Heart right ventricle (tissue), 16 donors: ENCODE data around the gene RAD50. TPM values are rescaled to one million over a fixed set of nuclear protein-coding genes. Genes with fewer than 3 reads are reported as not detected.

ENCODE experiments used
- ATAC-seq, 8 donors: fragments of 200-7000 bp; cut with Tn5 transposase; one replicate each; pipeline ENCODE4 v1.9.1; 2020; ENCODE audit warnings: mild to moderate bottlenecking in 8 of 8, moderate library complexity in 8 of 8, moderate number of reproducible peaks in 1 of 8
- DNase-seq, 2 donors: peaks; one replicate each; pipeline ENCODE4 v3.0.0-alpha.2; 2020
- H3K27ac ChIP-seq, 10 donors: fragments of 200-600 bp; sonication (generic) in 2 of 10; one replicate each; pipeline versions ENCODE4 v1.5.0 to v1.8.0; 2020 to 2022; ENCODE audit warnings: mild to moderate bottlenecking in 3 of 10
- H3K27me3 ChIP-seq, 7 donors: fragments of 200-600 bp; one replicate each; pipeline ENCODE4 v1.8.0; 2021 to 2022; ENCODE audit warnings: mild to moderate bottlenecking in 2 of 7
- H3K36me3 ChIP-seq, 9 donors: fragments of 200-600 bp; sonication (generic) in 1 of 9; one replicate each; pipeline versions ENCODE4 v1.5.0 to v1.8.0; 2020 to 2022; ENCODE audit warnings: mild to moderate bottlenecking in 2 of 9
- H3K4me1 ChIP-seq, 9 donors: fragments of 200-600 bp; sonication (generic) in 1 of 9; one replicate each; pipeline versions ENCODE4 v1.5.0 to v1.8.0; 2020 to 2022; ENCODE audit warnings: mild to moderate bottlenecking in 4 of 9
- H3K4me3 ChIP-seq, 10 donors: fragments of 200-600 bp; sonication (generic) in 2 of 10; one replicate each; pipeline versions ENCODE4 v1.5.0 to v1.8.0; 2020 to 2022; ENCODE audit warnings: mild to moderate bottlenecking in 7 of 10, moderate library complexity in 2 of 10
- H3K9me3 ChIP-seq, 11 donors: fragments of 200-600 bp in 10 of 11; sonication (generic) in 2 of 11; one replicate each; pipeline versions ENCODE4 v1.5.0 to v1.8.0; 2013 to 2022; ENCODE audit warnings: mild to moderate bottlenecking in 2 of 11, control low read depth in 1 of 11, moderate library complexity in 1 of 11
- CTCF ChIP-seq, 9 donors: fragments of 200-600 bp; sonication (generic) in 2 of 9; IDR thresholded peaks; one replicate each; pipeline versions ENCODE4 v1.5.0 to v1.8.0; 2021 to 2022; ENCODE audit warnings: antibody characterized with exemption in 9 of 9, mild to moderate bottlenecking in 5 of 9, moderate library complexity in 1 of 9
- intact Hi-C, 10 donors: fragments of 100-400 bp; cut with DNase I; formaldehyde crosslinking; loops; one replicate each; pipeline versions ENCODE4 v1.11.1 to v1.14.2; 2022
- polyA plus RNA-seq, 2 donors: library from polyadenylated mRNA; stranded (reverse); fragments of 200-250 nt; gene quantifications; one replicate each; pipeline ENCODE4 v1.2.3, GENCODE V29; 2013
- total RNA-seq, 10 donors: library from RNA; stranded (reverse); fragmentation: NEBNext Ultra II Directional in 3 of 10; extraction: Animal tissue kit (Norgen Biotek cat#: 25700) in 3 of 10; gene quantifications; one replicate each; pipeline versions ENCODE4 v1.2.1 to v1.2.4, GENCODE V29; 2021 to 2023
- donor health status: Arrhythmogenic right ventricular cardiomyopathy.
- donor health status: ischemic (EF 13 %, LVEDD 7.1; RV severe dilation, severe dysfunction).
- donor health status: healthy with polysubstance abuse.
- donor health status: DM: no; HTN: yes; CAD: no.
- donor health status: DM: no; HTN: no; CAD: no.
- donor health status: ischemic (EF 25% LVEDD 6.9; RV normal size, moderate dysfunction).
- donor health status: ischemic (EF 25% LVEDD 5.7; RV mildly dilated, moderate dysfunction).
- donor health status: healthy.
- donor health status: DM: yes; HTN: yes; CAD: no.
- donor health status: Ischemic cardiomyopathy.
- donor health status: ischemic (EF 35%, LVEDD 5.7; RV mildly dilated, moderate dysfunction).
- donor health status: nonischemic (EF 11% LVEDD 7.7; RV severe dilation, severe dysfunction).
- donor health status: DM: yes; HTN: yes; CAD: no.
- donor health status: PGD.
- donor health status: ischemic (EF 29% LVEDD 5.4; RV normal size, mild dysfunction).
- donor health status: nonischemic (EF 23%, LVEDD 6.1; RV moderate dilation, normal function).

RAD50 gene
- total and polyA plus RNA-seq, 12 donors = 6.8 to 38.5 (median 31.8) TPM

- H3K4me3 ChIP-seq = no peak overlapping the region
- intact Hi-C loops = no loop called here
- ATAC-seq = no peak
Observed at GRCh38 chr5:132692632-132692967, 135.8 kb downstream of the RAD50 start.

More at GRCh38 chr5:132692632-132692967, 135.8 kb downstream of the RAD50 start:
- H3K36me3 ChIP-seq = peaks cover 0 to 46% (median 7%) of the 10 kb centered on the region in 9 donors
- no peak overlapping the region for H3K27ac ChIP-seq
- H3K9me3 ChIP-seq = no peaks in the 10 kb centered on the region
- TF ChIP-seq CTCF (IDR thresholded peaks at IDR 0.05) = no peak
- no peaks in the 10 kb centered on the region for H3K27me3 ChIP-seq
- H3K4me1 ChIP-seq = peaks cover 0 to 7% (median 0%) of the 10 kb centered on the region in 9 donors
- DNase-seq = no peak

Other genes starting within 250 kb of the RAD50 start
- gene SLC22A5, start 187.3 kb upstream of the RAD50 start, total RNA-seq = 10 to 100 TPM; 10.3 to 36.8 (median 12.5) TPM
- gene SLC22A5, start 187.3 kb upstream of the RAD50 start, polyA plus RNA-seq = 10 to 100 TPM; 21.2 to 21.8 TPM
- gene IRF1, start 66.2 kb upstream of the RAD50 start, total RNA-seq = 100 to 1,000 TPM in 1 of 10 donors, 10 to 100 TPM in 8, 1 to 10 TPM in 1; 9.5 to 146 (median 19.2) TPM
- gene IRF1, start 66.2 kb upstream of the RAD50 start, polyA plus RNA-seq = 10 to 100 TPM in 1 of 2 donors, 1 to 10 TPM in 1; 8.6 to 13.7 TPM
- not detected for gene IL5, start 13.5 kb upstream of the RAD50 start, total RNA-seq
- not detected for gene IL5, start 13.5 kb upstream of the RAD50 start, polyA plus RNA-seq
- under 1 TPM in 1 of 10 donors, not detected in 9; 0.51 TPM for gene IL13, start 101.2 kb downstream of the RAD50 start, total RNA-seq
- under 1 TPM in 1 of 2 donors, not detected in 1; 0.01 TPM for gene IL13, start 101.2 kb downstream of the RAD50 start, polyA plus RNA-seq
- not detected for gene IL4, start 117.0 kb downstream of the RAD50 start, total RNA-seq
- not detected for gene IL4, start 117.0 kb downstream of the RAD50 start, polyA plus RNA-seq
- gene KIF3A, start 180.6 kb downstream of the RAD50 start, total RNA-seq = 10 to 100 TPM; 10.1 to 18.6 (median 13.1) TPM
- gene KIF3A, start 180.6 kb downstream of the RAD50 start, polyA plus RNA-seq = 10 to 100 TPM in 1 of 2 donors, 1 to 10 TPM in 1; 2.2 to 10.0 TPM
- under 1 TPM in 4 of 10 donors, not detected in 6; 0.09 to 0.75 (median 0.22) TPM for gene CCNI2, start 190.4 kb downstream of the RAD50 start, total RNA-seq
- gene CCNI2, start 190.4 kb downstream of the RAD50 start, polyA plus RNA-seq = under 1 TPM in 1 of 2 donors, not detected in 1; 0.01 TPM
- 10 to 100 TPM; 23.5 to 41.8 (median 31.2) TPM for gene SEPTIN8, start 220.3 kb downstream of the RAD50 start, total RNA-seq
- 10 to 100 TPM; 11.3 to 26.6 TPM for gene SEPTIN8, start 220.3 kb downstream of the RAD50 start, polyA plus RNA-seq